Smooth muscle cell of the brain vasculature (primary cell): ENCODE results near the gene ADGRV1.
"Not testable (repeated sequence)": the region's sequence is repeated elsewhere in the genome, so short reads cannot be mapped to it uniquely, and the experiment has no call there.

Source experiments
- DNase-seq: peaks from one replicate; pipeline ENCODE4 v3.0.0-alpha.2; 2012; ENCODE audit warnings: low read depth, low spot score

The ADGRV1 gene

DNA sequence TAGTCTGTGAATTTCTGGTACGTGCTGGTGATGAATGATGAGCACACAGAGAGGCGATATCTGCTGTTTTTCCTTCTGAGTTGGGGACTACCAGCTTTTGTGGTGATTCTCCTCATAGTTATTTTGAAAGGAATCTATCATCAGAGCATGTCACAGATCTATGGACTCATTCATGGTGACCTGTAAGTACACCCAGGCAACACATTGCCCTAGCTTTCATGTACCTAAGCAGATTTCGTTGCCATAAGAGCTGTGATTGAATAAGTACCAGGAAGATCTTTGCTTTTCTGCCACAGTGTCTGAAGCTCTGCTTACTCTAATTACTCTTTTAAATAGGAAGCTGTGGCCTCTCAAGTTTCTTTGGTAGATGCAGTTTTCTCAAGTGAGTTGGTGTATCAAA, 426.7 kb downstream of the ADGRV1 start:
- no peak for DNase-seq

DNA sequence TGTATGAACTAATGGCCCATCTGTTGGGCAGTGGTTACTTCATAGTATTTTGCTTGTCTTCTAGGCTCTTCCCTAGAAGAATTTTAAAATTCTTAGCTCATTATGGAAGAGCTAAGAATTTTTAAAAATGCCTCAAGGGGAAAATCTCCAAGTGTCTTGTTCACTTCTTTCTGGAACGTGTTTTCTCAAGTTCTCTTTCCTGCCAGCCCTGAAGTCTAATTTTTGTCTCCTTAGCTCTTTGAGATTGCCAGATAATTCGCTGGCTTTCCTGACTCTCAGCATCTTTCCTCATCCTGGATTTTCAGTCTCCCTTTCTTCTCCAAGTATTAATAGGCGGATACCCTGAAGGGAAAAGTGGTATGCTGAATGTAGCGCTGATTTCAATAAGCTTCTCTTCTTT, 429.1 kb downstream of the ADGRV1 start:
- DNase-seq, result no peak

DNA sequence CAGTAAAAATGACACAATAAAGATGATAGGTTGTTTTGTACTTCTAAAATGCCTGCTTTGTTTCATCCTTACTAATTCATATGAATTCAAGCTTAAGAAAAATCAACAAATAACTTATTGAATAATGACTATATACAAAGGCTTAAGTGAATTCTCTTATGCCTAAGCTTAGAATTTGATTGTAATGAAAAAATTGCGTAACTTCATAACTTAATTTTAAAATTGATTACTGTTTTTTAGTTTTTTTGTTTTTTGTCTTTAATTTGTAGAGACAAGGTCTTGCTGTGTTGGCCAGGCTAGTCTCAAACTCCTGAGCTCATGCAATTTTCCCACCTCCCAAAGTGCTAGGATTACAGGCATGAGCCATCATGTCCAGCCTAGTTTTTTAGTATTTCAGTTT, 432.6 kb downstream of the ADGRV1 start:
- DNase-seq, result no peak

DNA sequence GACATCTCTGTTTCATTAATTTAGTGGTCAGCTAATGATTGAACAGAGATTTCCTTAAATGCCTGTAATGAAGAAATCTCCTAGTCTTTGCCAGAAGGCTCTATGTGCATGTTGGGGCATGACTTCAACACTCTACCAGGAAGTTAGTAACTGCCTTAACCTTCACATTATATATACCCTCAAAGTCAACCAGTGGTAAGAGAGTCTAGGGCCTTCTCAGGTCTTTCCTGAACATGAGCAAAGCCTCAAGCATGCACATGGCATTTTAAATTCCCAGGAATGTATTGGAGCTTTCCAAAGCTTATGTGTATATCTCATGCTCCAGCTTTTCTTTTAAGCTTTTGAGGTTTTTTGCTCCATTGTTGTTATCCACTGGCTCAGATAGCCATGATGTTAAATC, 436.2 kb downstream of the ADGRV1 start:
- DNase-seq, result no peak

DNA sequence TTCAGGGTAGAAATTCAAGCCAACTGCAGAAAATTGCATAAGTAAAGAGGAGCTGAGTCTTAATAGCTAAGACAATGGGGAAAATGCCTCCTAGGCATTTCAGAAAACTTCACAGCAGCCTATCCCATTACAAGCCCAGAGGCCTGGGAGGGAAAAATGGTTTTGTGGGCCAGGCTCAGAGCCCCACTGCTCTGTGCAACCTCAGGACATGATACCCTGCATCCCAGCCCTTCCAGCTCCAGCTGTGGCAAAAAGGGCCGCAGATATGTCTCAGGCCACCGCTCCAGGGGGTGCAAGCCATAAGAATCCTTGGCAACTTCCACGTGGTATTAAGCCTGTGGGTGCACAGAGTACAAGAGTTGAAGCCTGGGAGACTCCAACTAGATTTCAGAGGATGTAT, 437.5 kb downstream of the ADGRV1 start:
- DNase-seq, result no peak

DNA sequence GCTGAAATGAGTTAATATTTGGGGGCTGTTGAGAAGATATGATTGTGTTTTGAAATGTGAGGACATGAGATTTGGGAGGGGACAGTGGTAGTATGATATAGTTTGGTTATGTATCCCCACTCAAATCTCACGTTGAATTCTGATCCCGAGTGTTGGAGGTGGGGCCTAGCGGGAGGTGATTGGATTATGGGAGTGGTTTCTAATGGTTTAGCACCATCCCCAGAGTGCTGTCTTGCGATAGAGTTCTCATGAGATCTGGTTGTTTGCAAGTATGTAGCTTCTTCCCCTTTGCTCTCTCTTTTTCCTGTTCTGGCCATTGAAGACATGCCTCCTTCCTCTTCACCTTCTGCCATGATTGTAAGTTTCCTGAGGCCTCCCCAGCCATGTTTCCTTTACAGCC, 438.5 kb downstream of the ADGRV1 start:
- no peak for DNase-seq

- no peak for DNase-seq
These were observed 442.1 kb downstream of the ADGRV1 start for GRCh38 chr5:91000743-91001142.

GRCh38 chr5:91006713-91007112, 448.1 kb downstream of the ADGRV1 start:
- DNase-seq, result no peak

GRCh38 chr5:91007251-91007650, 448.7 kb downstream of the ADGRV1 start:
- no peak for DNase-seq

GRCh38 chr5:91007780-91008402, 449.3 kb downstream of the ADGRV1 start:
- DNase-seq, result no peak

GRCh38 chr5:91010090-91010489, 451.5 kb downstream of the ADGRV1 start:
- no peak for DNase-seq

DNA sequence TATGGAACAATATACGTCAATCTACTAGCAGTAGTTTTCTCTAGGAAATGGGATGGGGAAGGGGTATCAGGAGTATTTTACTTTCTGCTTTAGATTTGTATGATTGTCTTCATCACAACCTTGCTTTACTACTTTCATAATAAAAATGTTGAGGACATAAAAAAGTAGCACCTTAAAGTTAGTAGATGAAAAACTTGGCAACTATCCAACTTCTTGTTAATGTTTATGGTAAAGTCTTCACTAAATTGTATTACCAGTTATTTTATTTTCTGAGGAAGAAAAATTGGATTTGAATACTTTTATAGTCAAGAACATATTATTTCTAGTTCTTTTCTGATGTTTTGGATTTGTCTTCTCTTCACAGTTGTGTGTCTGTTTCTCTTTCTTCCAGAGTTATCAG, 452.4 kb downstream of the ADGRV1 start:
- no peak for DNase-seq

- DNase-seq, result not testable (repeated sequence)
These were observed 454.3 kb downstream of the ADGRV1 start for GRCh38 chr5:91012867-91013266.

DNA sequence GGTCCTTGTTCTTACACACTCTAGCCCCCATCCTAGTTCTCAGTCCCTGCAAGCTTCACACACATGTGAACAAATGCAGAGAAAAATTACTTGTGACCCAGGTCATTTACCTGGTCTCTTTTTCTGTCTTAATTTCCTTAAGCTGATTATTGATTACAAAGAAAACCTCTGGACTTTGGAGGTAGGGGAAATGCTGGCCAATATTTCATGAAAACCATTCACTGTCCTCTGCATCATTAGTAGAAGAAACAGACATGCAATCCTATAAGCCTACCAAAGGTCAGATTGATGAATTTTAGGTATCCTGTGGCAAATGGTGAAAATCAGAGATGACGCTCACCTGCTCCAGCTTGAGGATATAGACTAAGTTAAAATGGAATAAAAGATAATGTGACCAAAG, 457.7 kb downstream of the ADGRV1 start:
- no peak for DNase-seq

GRCh38 chr5:91016954-91017700, 458.5 kb downstream of the ADGRV1 start:
- DNase-seq, result no peak

DNA sequence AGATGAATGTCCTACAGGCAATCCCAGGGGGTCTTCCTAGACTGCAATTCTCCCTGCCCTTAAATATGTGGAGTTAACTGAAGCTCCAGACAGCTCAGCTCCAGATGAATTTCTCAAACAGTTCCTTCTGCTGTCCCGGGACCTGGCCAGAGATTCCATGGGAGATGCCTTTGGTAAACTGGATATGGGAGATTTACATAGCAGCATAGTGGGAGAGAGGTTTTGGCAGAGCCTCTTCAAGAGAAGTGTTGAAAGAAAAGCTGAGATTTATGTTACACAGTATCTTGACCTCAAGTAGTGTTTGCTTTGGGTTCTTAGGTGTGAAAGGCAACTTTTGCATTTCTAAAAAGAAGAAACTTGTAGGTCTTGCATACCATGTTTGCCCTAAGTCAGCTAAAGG, 459.6 kb downstream of the ADGRV1 start:
- DNase-seq, result no peak

- no peak for DNase-seq
These were observed 460.2 kb downstream of the ADGRV1 start for GRCh38 chr5:91018712-91019371.

- DNase-seq, result no peak
These were observed 461.6 kb downstream of the ADGRV1 start for GRCh38 chr5:91020065-91020800.

GRCh38 chr5:91022518-91022917, 463.9 kb downstream of the ADGRV1 start:
- DNase-seq, result no peak

- DNase-seq, result no peak
These were observed 465.6 kb downstream of the ADGRV1 start for GRCh38 chr5:91024206-91024605.

DNA sequence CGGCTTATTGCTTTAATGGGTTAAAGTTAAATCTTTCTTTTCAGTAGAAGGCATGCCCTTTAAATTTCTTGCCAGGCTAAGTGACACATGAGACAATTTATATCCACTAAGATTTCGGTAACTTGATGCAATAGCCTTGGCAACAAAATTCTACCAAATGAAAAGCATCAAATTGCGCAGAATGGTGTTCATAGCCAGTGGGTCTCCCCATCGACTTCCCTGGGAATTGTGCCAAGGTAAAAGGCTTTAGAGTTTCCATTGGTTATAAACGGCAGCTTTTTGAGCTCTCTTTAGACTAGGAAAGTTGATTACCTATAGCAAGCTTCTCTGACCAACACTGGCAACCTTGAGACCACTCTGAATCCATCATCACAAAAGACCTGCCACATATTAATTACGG, 466.1 kb downstream of the ADGRV1 start:
- no peak for DNase-seq

DNA sequence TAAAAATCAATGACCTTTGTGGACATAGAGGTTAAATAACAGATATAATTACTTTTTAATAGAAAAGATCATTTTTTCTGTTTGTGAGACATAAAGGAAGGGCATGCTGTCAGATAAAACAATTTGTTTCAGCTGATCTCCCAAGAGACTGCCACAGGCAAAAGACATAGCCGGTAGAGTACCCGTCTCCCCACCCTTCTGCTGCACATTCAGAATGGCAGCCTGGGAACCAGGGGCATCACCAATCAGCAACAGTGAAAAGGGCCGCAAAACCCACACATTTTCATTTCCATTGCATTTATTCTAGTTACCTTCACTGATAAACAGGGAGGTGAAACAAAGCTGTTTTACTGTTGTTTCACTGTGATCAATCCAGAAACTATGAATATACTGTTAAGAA, 466.9 kb downstream of the ADGRV1 start:
- no peak for DNase-seq
